Activated CD8-positive, alpha-beta memory T cell treated with anti-CD3 and anti-CD28 coated beads for 1 hour (primary cell): ENCODE results near the gene PAFAH1B2.
"Not testable (repeated sequence)": the region's sequence is repeated elsewhere in the genome, so short reads cannot be mapped to it uniquely, and the experiment has no call there.

Source experiments
- DNase-seq, 2 donors: peaks; one replicate each; pipeline ENCODE4 v3.0.0-alpha.2; 2020; ENCODE audit warnings: low read depth in 1 of 2; ENCODE audit errors: extremely low read depth in 1 of 2

The PAFAH1B2 gene

DNA sequence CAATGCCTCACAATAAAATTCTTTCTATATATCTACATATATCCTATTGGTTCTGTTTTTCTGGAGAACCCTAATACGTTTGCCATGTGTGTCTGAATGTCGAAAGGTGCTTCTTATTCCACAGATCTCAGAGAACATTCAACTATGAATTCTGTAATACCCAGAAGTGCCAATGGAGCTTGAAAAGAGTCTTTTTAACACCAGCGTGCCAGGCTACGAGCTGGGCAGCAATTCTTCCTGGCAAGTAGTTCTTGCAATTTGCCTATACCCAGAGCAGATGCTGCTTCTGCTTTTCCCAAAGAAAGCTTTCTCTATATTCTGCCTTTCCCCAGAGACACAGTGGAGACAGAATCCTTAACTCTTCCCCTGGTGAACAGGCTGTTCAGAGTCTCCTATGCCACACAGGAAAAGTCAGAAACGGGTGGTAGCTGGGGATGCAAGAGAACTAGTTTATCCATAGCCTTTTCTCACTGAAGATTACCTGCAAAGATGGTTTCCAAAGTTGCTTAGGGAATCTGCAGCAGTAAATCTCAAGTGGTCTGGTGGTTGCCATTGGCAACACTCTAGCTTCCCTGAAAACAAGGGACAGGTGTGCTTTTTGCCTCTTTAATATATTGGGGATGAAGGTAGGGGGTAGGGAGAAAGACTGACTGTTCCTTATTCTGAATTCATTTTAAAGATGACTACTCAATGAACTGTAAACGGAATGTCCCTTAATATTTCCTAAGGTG, 16.8 kb upstream of the PAFAH1B2 start:
- DNase-seq, result no peak

DNA sequence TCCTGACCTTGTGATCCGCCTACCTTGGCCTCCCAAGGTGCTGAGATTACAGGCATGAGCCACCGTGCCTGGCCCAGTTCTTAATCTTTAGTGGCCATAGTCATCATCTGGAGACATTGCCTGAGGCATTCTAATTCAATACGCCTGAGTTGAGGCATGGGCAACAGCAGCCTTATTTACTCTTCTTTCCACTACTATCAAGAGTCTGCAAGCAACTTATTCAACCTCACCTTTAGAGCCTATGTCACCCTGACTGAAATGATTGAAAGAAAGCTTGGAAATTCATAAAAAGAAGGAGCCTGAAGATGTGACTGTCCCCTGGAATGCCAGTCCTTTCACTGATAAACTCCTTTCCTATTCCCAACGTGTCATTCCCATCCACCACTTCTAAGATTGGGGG, 15.8 kb upstream of the PAFAH1B2 start:
- DNase-seq, result no peak

DNA sequence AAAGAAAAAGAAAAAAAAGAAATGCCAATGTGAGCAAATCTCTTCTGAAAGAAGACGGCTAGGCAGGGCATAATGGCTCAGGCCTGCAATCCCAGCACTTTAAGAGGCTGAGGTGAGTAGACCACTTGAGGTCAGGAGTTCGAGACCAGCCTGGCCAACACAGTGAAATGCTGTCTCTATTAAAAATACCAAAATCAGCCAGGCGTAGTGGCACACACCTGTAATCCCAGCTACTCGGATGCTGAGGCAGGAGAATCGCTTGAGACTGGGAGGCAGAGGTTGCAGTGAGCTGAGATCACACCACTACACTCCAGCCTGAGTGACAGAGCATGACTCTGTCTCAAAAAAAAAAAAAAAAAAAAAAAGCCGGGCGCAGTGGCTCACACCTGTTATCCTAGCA, 13.7 kb upstream of the PAFAH1B2 start:
- not testable (repeated sequence) for DNase-seq

DNA sequence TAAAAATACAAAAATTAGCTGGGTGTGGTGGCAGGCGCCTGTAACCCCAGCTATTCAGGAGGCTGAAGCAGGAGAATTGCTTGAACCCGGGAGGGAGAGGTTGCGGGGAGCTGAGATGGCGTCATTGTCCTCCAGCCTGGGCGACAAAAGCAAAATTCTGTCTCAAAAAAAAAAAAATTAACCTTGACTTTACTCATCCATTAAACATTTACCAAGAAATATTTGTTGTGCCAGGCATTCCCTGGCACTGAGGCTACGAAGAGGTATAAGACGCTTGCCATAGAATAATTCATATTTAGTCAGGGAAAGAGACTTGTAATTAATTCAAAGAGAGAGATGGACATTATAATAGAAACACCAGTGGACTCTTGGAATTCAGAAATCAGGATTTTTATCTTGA, 13.2 kb upstream of the PAFAH1B2 start:
- DNase-seq, result no peak

DNA sequence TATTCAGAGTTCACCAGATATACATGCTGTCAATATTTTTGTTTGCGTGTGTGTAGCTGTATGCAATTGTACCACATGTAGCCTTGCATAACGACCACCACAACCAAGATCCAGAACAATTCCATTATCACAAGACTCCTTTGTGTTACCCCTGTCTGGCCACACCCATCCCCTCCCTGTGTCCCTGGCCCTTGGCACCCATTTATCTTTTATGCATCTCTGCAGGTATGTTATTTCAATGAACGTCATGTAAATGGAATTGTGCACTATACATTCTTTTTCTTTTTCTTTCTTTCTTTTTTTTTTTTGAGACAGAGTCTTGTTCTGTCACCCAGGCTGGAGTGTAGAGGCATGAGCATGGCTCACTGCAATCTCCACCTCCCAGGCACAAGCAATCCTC, 9.7 kb upstream of the PAFAH1B2 start:
- DNase-seq, result no peak

DNA sequence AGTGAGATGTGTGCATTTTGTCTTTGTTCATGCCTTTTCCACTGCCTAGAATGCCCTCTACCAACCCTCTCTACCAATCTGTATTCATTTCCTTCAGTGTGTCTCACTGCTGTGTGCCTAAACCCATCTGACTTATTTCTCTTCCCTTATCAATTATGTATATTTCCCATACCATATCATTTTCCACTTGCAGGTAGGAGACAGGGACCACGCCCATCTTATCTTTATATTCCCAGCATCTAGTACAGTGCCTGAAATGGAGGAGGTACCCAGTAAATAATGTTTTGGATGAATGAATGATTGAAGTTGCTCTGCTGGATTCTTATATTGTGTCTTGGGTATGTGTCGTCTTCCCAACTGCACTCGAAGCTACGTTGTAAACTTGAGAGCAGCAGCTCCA, 9.1 kb upstream of the PAFAH1B2 start:
- not testable (repeated sequence) for DNase-seq

DNA sequence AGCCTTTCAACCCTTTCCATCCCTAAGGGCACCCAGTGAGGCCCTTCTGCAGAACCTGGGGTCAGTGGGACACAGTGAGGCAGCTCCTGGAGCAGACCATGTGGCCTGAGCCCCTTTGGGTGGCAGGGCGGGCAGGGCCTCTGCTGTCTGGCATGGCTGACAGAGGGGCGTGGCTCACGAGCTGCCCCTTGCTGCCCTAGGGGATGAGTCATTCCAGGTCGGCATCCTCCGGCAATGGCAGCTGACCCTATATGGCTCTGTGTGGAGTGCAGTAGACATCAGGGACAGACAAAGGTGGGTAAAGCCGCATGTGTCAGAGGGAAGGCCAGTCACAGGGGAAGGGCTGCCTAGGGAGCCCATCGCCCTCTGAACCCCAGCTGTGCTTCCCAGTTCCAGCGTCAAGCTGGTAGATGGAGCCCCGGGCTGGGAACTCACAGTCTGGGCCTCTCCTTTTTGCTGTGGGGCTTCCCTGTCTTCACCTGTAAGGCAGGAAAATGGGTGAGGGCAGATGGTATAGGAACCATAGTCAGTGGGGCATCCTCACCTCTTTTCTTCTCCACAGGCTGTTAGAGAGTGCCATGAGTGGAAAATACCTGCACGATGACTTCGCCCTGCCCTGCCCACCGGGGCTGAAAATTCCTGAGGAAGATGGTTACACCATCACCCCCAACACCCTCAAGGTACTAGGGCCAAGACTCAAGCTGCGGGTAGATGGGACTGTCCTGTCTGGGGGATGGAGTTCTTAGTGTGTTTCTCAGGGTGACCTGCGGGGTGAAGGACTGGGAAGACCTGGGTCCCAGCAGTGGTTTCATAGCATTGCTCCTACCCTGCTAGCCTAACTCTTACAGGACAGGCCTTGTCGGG, 6.6 kb upstream of the PAFAH1B2 start:
- not testable (repeated sequence) for DNase-seq

DNA sequence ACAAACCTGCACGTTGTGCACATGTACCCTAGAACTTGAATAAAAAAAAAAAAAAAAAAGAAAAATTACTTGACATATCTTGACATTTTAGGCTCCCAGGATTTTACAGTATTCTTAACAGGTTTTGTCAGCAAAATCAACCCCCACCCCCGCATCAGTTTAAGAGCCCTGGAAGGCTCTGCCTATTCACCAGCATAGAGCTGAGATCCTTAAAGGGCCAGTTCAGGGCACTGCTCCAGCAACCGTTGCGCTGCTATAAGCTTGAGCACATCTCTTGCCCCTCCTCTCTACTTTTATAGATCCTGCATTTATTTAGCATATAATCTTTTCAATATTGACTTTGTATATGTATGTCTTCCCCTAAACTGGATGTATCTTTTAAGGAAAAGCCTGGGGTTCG, 697 bp upstream of the PAFAH1B2 start:
- no peak for DNase-seq

DNA sequence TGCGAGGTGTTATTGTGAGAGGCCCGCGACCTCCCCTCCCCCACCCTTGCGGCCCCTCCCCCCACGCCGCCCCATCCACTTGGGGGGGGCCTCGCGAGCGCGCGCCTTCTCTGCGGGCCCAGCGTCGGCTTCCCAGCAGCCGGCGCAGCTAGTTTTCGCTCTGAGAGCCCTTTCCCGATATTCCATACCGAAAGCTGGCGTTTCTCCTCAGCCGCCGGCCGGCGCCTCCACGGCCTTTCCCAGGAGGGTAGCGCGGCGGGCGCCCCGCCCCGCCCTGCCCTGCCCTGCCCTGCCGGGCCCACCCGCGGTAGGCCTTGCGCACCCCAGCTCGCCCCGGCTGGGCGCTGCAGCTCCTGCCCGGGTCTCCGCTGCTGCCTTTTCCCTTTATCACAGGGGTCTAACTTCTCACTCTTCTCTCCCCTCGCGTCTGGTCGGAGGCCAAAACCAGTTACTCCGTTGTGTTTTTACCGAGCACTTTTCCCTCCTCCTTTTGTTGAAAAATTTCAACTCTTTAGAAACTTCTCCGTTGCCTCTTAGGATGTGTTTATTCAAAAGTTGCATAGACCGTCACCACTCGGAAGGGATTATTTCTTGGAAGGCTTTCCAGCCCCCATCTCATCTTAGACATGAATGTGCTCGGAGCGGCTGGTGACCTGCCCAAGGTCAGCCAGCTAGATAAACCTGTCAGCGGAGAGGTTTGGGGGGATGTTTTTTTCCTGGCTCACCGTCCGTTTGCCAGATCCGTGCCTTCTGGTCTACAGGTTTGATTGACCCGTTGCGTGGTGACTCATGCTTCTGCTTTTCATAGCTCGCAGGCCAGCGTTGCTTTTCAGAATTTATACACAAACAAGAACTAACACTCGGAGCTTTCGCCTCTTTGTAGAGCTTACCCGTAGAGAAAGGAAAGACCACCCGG, 648 bp downstream of the PAFAH1B2 start:
- DNase-seq, result no peak

DNA sequence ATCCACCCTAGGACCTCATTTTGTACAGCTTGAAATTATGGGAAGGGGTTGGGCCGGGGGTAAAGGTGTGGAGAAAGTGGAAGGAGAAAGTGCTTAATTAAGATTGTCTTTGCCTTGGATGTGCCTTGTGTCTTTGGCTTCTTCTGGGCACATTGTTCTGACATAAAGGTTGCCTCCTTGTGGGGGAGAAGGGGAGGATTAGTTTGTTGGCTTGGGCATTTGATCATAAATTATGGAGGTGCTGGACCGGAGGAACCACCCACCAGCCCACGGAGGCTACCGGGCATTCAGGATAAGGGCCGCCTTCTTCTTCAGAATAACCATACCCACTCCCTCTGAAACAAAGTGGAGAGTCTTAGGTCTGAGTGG, 1.3 kb downstream of the PAFAH1B2 start:
- DNase-seq, result no peak

DNA sequence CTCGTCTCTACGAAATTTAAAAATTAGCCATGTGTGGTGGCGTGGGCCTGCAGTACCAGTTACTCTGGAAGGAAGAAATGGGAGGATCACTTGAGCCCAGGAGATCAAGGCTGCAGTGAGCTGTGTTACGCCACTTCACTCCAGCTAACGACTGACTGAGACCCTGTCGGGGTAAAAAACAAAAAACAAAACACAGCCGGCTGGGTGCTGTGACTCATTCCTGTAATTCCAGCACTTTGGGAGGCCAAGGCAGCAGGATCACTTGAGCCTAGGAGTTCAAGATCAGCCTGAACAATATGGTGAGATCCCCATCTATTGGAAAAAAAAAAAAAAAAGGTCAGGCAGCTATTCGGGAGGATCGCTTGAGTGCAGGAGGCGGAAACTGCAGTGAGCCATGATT, 2.4 kb downstream of the PAFAH1B2 start:
- DNase-seq, result no peak

DNA sequence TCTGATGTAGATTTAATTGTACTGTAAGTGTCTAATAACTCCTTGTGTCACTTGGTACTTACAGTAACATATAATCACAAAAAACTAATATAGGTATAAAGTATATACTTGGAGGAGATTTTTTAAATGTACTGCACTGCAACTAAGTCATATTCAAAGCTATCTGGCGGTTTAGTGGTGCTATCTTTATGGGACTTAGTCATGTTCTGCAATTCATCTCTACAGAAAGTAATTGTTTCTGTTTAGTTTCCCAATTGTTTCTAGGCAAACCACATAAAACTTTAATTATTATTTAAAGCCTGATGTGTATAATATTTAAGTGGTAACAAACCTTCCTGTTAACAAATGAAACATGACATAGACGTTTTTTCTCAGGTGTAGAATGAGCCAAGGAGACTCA, 8.0 kb downstream of the PAFAH1B2 start:
- DNase-seq, result no peak

DNA sequence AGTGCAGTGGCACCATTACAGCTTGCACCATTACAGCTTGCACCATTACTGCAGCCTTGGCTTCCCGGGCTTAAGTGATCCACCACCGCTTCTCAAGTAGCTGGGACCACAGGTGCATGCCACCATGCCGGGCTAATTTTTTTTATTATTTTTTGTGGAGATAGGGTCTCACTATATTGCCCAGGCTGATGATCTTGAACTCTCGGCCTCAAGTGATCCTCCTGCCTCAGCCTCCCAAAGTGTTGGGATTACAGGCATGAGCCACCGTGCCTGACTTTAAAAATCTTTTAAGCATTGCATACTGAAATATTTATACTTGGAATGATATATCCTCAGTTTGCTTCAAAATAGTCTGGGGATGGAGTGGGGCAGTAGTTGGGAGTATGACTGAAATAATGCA, 10.4 kb downstream of the PAFAH1B2 start:
- DNase-seq, result no peak

DNA sequence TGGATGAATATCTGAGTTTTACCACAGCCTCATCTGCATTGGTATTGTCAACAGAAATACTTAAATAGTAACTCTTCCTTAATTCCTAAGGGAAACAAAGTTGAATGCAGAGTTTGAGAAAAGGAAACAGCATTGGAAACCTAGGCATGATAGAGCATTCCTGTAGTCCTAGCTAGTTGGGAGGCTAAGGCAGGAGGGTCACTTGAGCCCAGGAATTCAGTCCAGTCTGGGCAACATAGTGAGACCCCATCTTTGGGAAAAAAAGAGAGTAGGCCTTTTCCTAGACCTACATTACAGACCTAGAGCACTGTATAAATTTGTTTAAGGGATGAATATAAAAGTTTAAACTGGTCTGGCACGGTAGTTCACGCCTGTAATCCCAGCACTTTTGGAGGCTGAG, 13.4 kb downstream of the PAFAH1B2 start:
- DNase-seq, result no peak

DNA sequence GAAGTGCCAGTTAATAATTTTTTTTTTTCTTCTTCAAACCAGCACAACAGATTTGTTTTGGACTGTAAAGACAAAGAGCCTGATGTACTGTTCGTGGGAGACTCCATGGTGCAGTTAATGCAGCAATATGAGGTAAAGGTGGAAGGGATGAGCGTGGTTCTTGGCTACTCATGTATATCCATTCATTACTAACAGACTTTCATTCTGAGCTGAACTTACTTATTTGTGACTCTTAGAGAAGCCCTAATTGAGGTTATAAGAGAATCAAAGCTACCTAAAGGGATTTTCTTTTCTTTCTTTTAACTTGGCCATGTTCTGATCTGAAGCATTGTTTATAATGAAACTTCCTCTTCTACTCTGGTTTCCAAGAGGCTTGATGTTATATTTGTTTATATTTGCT, 15.8 kb downstream of the PAFAH1B2 start:
- DNase-seq, result no peak

DNA sequence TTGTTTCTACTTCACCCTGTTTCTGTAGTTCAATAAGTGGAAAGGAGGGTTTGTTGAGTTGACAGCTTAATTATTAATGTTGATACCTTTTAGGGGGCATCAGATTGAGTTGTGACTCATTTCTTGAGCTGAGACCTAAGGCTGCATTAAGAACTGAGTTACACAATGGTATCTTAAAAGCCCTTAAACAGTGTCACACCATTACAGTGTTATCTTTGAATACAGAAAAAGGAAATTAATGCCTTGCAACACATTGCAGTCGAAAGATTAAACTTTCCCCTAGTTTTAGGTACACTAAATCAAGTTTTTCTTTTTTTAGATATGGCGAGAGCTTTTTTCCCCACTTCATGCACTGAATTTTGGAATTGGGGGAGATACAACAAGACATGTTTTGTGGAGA, 16.7 kb downstream of the PAFAH1B2 start:
- DNase-seq, result no peak

DNA sequence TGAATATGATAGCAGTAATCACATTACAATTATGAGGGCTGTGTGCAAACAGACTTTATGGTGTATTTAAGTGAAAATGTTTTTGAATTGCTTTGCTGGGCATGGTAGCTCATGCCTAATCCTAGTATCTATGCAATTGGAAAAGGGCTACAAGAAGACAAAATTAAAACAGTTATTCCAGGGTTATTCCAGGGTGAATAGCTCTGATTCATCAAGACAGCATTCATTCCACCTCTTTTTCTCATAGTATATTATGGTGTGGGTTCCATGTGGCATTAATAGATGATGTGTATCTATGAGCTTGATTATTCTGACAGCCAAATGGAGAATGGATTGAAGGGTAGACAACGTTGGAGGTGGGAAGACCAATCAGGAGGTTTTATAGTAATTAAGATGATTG, 22.4 kb downstream of the PAFAH1B2 start:
- no peak for DNase-seq

DNA sequence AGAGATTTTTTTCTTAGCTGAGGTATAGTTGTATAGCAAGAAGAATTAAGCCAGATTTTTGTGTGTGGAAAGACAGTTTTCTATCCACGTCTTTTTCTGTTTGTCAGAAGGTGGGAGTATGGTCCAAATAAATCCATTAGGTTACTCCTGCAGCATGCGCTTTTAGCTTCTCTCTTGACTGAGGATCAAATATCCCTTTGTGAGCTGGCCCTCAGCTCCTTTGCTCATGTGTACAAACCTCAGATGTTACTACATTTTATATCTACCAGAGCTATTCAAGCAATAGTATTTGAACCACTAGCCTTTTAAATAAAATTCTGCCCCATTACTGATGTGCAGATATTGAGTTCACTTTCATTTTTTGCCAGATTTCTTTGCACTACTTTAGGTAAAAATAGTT, 25.6 kb downstream of the PAFAH1B2 start:
- DNase-seq, result no peak

DNA sequence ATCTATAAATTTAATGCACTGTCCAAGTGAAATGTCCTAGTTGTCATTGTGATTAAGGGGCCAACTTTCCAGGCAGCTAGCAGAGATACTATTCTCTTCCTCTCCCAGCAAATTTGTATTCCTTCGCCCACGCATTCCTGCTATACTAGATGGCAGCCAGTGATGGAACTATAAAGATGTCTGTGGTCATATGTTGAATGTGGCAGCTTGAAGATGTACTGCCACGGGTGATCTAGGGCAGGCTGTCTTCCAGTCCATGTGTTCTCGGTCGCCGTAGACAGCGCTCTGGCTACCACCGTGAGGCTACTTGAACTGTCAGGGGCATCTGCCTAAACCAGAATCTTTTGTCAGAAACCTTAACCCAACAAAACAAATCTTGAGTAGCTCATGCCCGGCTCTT, 26.1 kb downstream of the PAFAH1B2 start:
- no peak for DNase-seq

DNA sequence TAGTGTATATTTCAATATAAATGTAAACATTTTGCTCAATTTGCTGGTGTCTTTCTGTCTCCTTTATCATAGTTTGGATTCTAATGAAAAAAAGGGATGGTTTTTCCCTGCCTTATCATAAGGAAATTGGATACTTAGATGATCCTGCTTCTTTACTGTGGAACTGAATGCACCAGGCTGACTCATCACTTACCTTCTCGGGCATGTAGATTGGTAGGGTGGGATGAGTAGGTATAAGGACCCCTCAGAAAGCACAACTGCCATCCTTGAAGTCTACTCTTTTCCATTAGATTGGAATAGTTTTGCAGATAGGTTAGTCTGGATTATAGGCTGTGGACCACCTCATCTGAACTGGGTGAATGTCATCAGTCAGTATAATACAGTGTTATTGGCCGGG, 26.9 kb downstream of the PAFAH1B2 start:
- no peak for DNase-seq

DNA sequence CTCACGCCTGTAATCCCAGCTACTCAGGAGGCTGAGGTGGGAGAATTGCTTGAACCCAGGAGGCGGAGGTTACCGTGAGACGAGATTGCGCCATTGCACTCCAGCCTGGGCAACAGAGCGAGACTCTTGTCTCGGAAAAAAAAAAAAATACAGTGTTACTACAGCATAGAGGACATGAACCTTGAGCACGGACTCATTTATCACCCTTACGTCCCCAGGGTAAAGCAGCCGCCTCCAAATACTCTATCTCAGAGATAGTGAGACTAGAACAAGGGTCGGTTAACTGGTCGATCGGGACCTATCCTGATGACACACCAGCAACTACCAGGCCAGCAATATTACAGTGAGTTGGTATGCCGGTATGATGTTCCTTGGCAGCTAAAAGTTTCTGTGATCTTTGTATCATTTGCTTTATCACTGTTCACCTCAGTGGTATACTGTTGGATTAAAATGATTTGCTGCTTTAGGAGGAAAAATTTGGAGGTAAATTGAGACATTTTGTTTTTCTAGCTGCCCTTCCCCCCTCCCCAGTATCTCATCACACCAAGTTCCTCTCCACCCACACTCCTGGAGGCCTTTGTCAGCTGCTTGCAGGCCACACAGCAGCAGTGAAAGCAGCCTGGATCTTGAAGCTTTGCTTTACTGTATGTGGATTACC, 27.4 kb downstream of the PAFAH1B2 start:
- DNase-seq, result no peak
